ENCODE measurements around the gene TRIM51G. TPM values are rescaled to one million over a fixed set of nuclear protein-coding genes. Genes with fewer than 3 reads are reported as not detected.
"Not testable (repeated sequence)": the region's sequence is repeated elsewhere in the genome, so short reads cannot be mapped to it uniquely, and the experiment has no call there.

Gene TRIM51G
- total RNA-seq (2021): not detected in 2 replicates
- Bru-seq, nascent RNA: not detected
- BruChase-seq, experiment 1, labeled RNA remaining after a 2-hour chase: not detected
- BruChase-seq, experiment 2, labeled RNA remaining after a 6-hour chase: not detected
- long read RNA-seq: 0 reads

GRCh38 chr11:48983785-48984184 lies at the start of gene TRIM51G:
Gene TRIM51G (minus strand): TSS chr11:48983885. CDS start chr11:48981695, 2,190 bp downstream.
- POLR2A ChIA-PET (ENCODE audit: unreplicated experiment); H3K4me3 ChIP-seq; H3F3A ChIP-seq (ENCODE audit: insufficient read depth, low read depth); CTCF ChIA-PET; H3K36me3 ChIP-seq (ENCODE audit: low read depth); intact Hi-C loops (cut with micrococcal nuclease; ENCODE audit: unreplicated experiment); H4K20me1 ChIP-seq (ENCODE audit: insufficient read depth); H3K27ac ChIP-seq; BruUV-seq (replicated peaks); H2AFZ ChIP-seq; DNase-seq; H3K4me1 ChIP-seq (replicated peaks; ENCODE audit: insufficient read depth); H3K79me2 ChIP-seq (ENCODE audit: low read depth); H3K4me2 ChIP-seq; H3K9me3 ChIP-seq (ENCODE audit: insufficient read depth, low read depth); H3K9me2 ChIP-seq (ENCODE audit: insufficient read depth): not testable (repeated sequence)
- peaks cover 11% of the 10 kb centered on the region for H3K27me3 ChIP-seq (ENCODE audit: insufficient read depth, low read depth)

- H2AFZ ChIP-seq; H3K79me2 ChIP-seq (ENCODE audit: low read depth); BruUV-seq (replicated peaks); H3K9me3 ChIP-seq (ENCODE audit: insufficient read depth, low read depth); H3K4me1 ChIP-seq (replicated peaks; ENCODE audit: insufficient read depth); H3K36me3 ChIP-seq (ENCODE audit: low read depth); H4K20me1 ChIP-seq (ENCODE audit: insufficient read depth); CTCF ChIA-PET; H3K4me2 ChIP-seq; DNase-seq; intact Hi-C loops (cut with micrococcal nuclease; ENCODE audit: unreplicated experiment); POLR2A ChIA-PET (ENCODE audit: unreplicated experiment); H3K27ac ChIP-seq; H3K27me3 ChIP-seq (ENCODE audit: insufficient read depth, low read depth); H3K9me2 ChIP-seq (ENCODE audit: insufficient read depth); H3F3A ChIP-seq (ENCODE audit: insufficient read depth, low read depth); H3K4me3 ChIP-seq: not testable (repeated sequence)
Observed at GRCh38 chr11:49028523-49028922, 44.8 kb upstream of the TRIM51G start, which contains the start of gene TRIM49B. Gene TRIM49B (plus strand): TSS chr11:49028823. CDS start chr11:49031600, 2,777 bp downstream.

- intact Hi-C loops (cut with micrococcal nuclease; ENCODE audit: unreplicated experiment); POLR2A ChIA-PET (ENCODE audit: unreplicated experiment); H4K20me1 ChIP-seq (ENCODE audit: insufficient read depth); BruUV-seq (replicated peaks); DNase-seq; H3K9me3 ChIP-seq (ENCODE audit: insufficient read depth, low read depth); H3F3A ChIP-seq (ENCODE audit: insufficient read depth, low read depth); H3K27ac ChIP-seq; H3K79me2 ChIP-seq (ENCODE audit: low read depth); CTCF ChIA-PET; H3K4me3 ChIP-seq; H3K36me3 ChIP-seq (ENCODE audit: low read depth); H3K4me1 ChIP-seq (replicated peaks; ENCODE audit: insufficient read depth); H3K9me2 ChIP-seq (ENCODE audit: insufficient read depth); H2AFZ ChIP-seq; H3K4me2 ChIP-seq: not testable (repeated sequence)
- H3K27me3 ChIP-seq (ENCODE audit: insufficient read depth, low read depth): peaks cover 30% of the 10 kb centered on the region
Observed at GRCh38 chr11:48968592-48968991, 15.1 kb downstream of the TRIM51G start.

- H3F3A ChIP-seq (ENCODE audit: insufficient read depth, low read depth); H3K4me3 ChIP-seq; H3K27me3 ChIP-seq (ENCODE audit: insufficient read depth, low read depth); H3K4me1 ChIP-seq (replicated peaks; ENCODE audit: insufficient read depth); H3K9me2 ChIP-seq (ENCODE audit: insufficient read depth); H3K4me2 ChIP-seq; H2AFZ ChIP-seq; POLR2A ChIA-PET (ENCODE audit: unreplicated experiment); H3K36me3 ChIP-seq (ENCODE audit: low read depth); BruUV-seq (replicated peaks); CTCF ChIA-PET; DNase-seq; H3K9me3 ChIP-seq (ENCODE audit: insufficient read depth, low read depth); H4K20me1 ChIP-seq (ENCODE audit: insufficient read depth); H3K79me2 ChIP-seq (ENCODE audit: low read depth); H3K27ac ChIP-seq; intact Hi-C loops (cut with micrococcal nuclease; ENCODE audit: unreplicated experiment): not testable (repeated sequence)
Observed at GRCh38 chr11:48955315-48956049, 28.2 kb downstream of the TRIM51G start.

GRCh38 chr11:48945796-48946195 lies 37.9 kb downstream of the TRIM51G start:
- H3K9me2 ChIP-seq (ENCODE audit: insufficient read depth); H3K9me3 ChIP-seq (ENCODE audit: insufficient read depth, low read depth); H3K4me1 ChIP-seq (replicated peaks; ENCODE audit: insufficient read depth); H3K4me2 ChIP-seq; H3K27ac ChIP-seq; DNase-seq; POLR2A ChIA-PET (ENCODE audit: unreplicated experiment); H3F3A ChIP-seq (ENCODE audit: insufficient read depth, low read depth); BruUV-seq (replicated peaks); CTCF ChIA-PET; H2AFZ ChIP-seq; H3K36me3 ChIP-seq (ENCODE audit: low read depth); H3K4me3 ChIP-seq; H3K79me2 ChIP-seq (ENCODE audit: low read depth); H4K20me1 ChIP-seq (ENCODE audit: insufficient read depth): not testable (repeated sequence)
- intact Hi-C loops (cut with micrococcal nuclease; ENCODE audit: unreplicated experiment): loop anchor here (10.0 kb wide), 1 partner anchor 59 kb away; no protein-coding TSS in a partner anchor
- peaks cover 14% of the 10 kb centered on the region for H3K27me3 ChIP-seq (ENCODE audit: insufficient read depth, low read depth)

Other genes starting within 250 kb of the TRIM51G start
- gene TRIM49B, start 44.9 kb upstream of the TRIM51G start, total RNA-seq (2021): not detected in 2 replicates
- gene TRIM64C, start 75.2 kb upstream of the TRIM51G start, total RNA-seq (2021): not detected in 2 replicates
- not detected in 2 replicates for gene FOLH1, start 224.7 kb upstream of the TRIM51G start, total RNA-seq (2021)

Measured in PC-9 (cell line).